Right cardiac atrium (tissue), 5 donors: ENCODE results near the gene UBAC2. TPM values are rescaled to one million over a fixed set of nuclear protein-coding genes. Genes with fewer than 3 reads are reported as not detected.
A peak's percentile ranks its signal among the peaks of the same experiment; 100 is the strongest.
"Not testable (repeated sequence)": the region's sequence is repeated elsewhere in the genome, so short reads cannot be mapped to it uniquely, and the experiment has no call there.

ENCODE experiments used
- ATAC-seq, 2 donors: fragments of 200-7000 bp; cut with Tn5 transposase; one replicate each; pipeline versions ENCODE4 v1.8.0 to v1.9.1; 2020; ENCODE audit warnings: moderate library complexity in 2 of 2, mild to moderate bottlenecking in 1 of 2
- DNase-seq, 3 donors: peaks; one replicate each; pipeline ENCODE4 v3.0.0-alpha.2; 2020
- H3K27ac ChIP-seq: one replicate; pipeline ENCODE4 v1.5.1; 2013; ENCODE audit warnings: mild to moderate bottlenecking, low read length, control low read depth, moderate library complexity
- H3K27me3 ChIP-seq: one replicate; pipeline ENCODE4 v1.6.1; 2013; ENCODE audit not compliant: control insufficient read depth, insufficient read depth
- H3K4me1 ChIP-seq: one replicate; pipeline ENCODE4 v1.6.1; 2013; ENCODE audit warnings: low read length; ENCODE audit not compliant: control insufficient read depth, insufficient read depth
- H3K4me3 ChIP-seq: one replicate; pipeline ENCODE4 v1.5.1; 2013; ENCODE audit warnings: low read length, control low read depth
- H3K9me3 ChIP-seq: one replicate; pipeline ENCODE4 v1.6.1; 2013; ENCODE audit warnings: low read length; ENCODE audit not compliant: control insufficient read depth
- WGBS: extraction: QIAGEN DNeasy Blood & Tissue Kit; methylation state at CpG from one replicate; pipeline ENCODE4 v1.1.7; 2013; 5-methylcytosine and 5-hydroxymethylcytosine counted together
- intact Hi-C, 4 donors: fragments of 100-400 bp; cut with DNase I; formaldehyde crosslinking; loops; one replicate each; pipeline versions ENCODE4 v1.11.0 to v1.14.0; 2022 to 2023
- polyA plus RNA-seq: library from polyadenylated mRNA; stranded (reverse); fragments of 200-250 nt; gene quantifications from one replicate; pipeline ENCODE4 v1.2.3, GENCODE V29; 2013
- total RNA-seq, 4 donors: library from RNA; stranded (reverse); fragmentation: NEBNext Ultra II Directional; extraction: Animal tissue kit (Norgen Biotek cat#: 25700); gene quantifications; one replicate each; pipeline ENCODE4 v1.2.1, GENCODE V29; 2021
- donor health status: healthy with polysubstance abuse.
- donor health status: DM: no; HTN: yes; CAD: no.
- donor health status: DM: no; HTN: no; CAD: no.
- donor health status: DM: no; HTN: yes; CAD: no; lungs with severe emphysema.
- donor health status: DM: yes; HTN: yes; CAD: no.

Gene UBAC2
- total and polyA plus RNA-seq, 5 donors: 41.7 to 52.2 (median 47.6) TPM

- intact Hi-C loops: no loop called here
- Histone ChIP-seq H3K27me3 (no peaks in the 10 kb centered on the region), H3K4me1 (peaks cover 11% of the 10 kb centered on the region), H3K4me3 (no peak overlapping the region), H3K9me3 (no peaks in the 10 kb centered on the region), H3K27ac (no peak overlapping the region)
- WGBS: 95% methylated on average over 22 of the region's 22 CpGs
- ATAC-seq (no peak), DNase-seq (no peak)
These were observed 5.1 kb downstream of the UBAC2 start for GRCh38 chr13:99205621-99206220.

GRCh38 chr13:99206226-99206625 lies 5.6 kb downstream of the UBAC2 start:
- H3K4me3 ChIP-seq: no peak overlapping the region
- WGBS: over 99% methylated on average over 8 of the region's 8 CpGs
- no peak overlapping the region for H3K27ac ChIP-seq
- ATAC-seq: no peak
- intact Hi-C loops: no loop called here
- peaks cover 11% of the 10 kb centered on the region for H3K4me1 ChIP-seq
- no peaks in the 10 kb centered on the region for H3K27me3 ChIP-seq
- no peaks in the 10 kb centered on the region for H3K9me3 ChIP-seq
- DNase-seq: no peak

- ATAC-seq (no peak), DNase-seq (no peak)
- Histone ChIP-seq H3K27me3 (no peaks in the 10 kb centered on the region), H3K27ac (no peak overlapping the region), H3K4me3 (no peak overlapping the region), H3K4me1 (peaks cover 11% of the 10 kb centered on the region), H3K9me3 (no peaks in the 10 kb centered on the region)
- intact Hi-C loops: no loop called here
- 97% methylated on average over 5 of the region's 5 CpGs for WGBS
These were observed 6.2 kb downstream of the UBAC2 start for GRCh38 chr13:99206873-99207272.

GRCh38 chr13:99207511-99207910 lies 6.9 kb downstream of the UBAC2 start:
- ATAC-seq (no peak), DNase-seq (no peak)
- Histone ChIP-seq H3K4me3 (no peak overlapping the region), H3K27ac (no peak overlapping the region), H3K9me3 (no peaks in the 10 kb centered on the region), H3K27me3 (no peaks in the 10 kb centered on the region), H3K4me1 (peaks cover 10% of the 10 kb centered on the region)
- intact Hi-C loops: no loop called here
- WGBS: 95% methylated on average over 7 of the region's 7 CpGs

GRCh38 chr13:99208185-99208584 lies 7.5 kb downstream of the UBAC2 start:
- WGBS: 96% methylated on average over 3 of the region's 3 CpGs
- DNase-seq: no peak
- Histone ChIP-seq H3K4me3 (no peak overlapping the region), H3K9me3 (no peaks in the 10 kb centered on the region), H3K27ac (no peak overlapping the region), H3K4me1 (peaks cover 7% of the 10 kb centered on the region), H3K27me3 (no peaks in the 10 kb centered on the region)
- intact Hi-C loops: no loop called here
- ATAC-seq: no peak

- Histone ChIP-seq H3K27me3 (no peaks in the 10 kb centered on the region), H3K4me3 (no peak overlapping the region), H3K4me1 (peaks cover 7% of the 10 kb centered on the region), H3K27ac (no peak overlapping the region), H3K9me3 (no peaks in the 10 kb centered on the region)
- intact Hi-C loops: no loop called here
- ATAC-seq (peak in 1 of 2 donors; percentile 8), DNase-seq (no peak)
- WGBS: 78% methylated on average over 8 of the region's 8 CpGs
These were observed 8.3 kb downstream of the UBAC2 start for GRCh38 chr13:99208845-99209527.

- ATAC-seq, H3K4me3 ChIP-seq, H3K27ac ChIP-seq, H3K4me1 ChIP-seq, H3K27me3 ChIP-seq, intact Hi-C loops, DNase-seq, H3K9me3 ChIP-seq: not testable (repeated sequence)
- WGBS: 89% methylated on average over 9 of the region's 9 CpGs
These were observed 10.0 kb downstream of the UBAC2 start for GRCh38 chr13:99210627-99211026.

GRCh38 chr13:99211421-99212035 lies 10.9 kb downstream of the UBAC2 start:
- no peak overlapping the region for H3K27ac ChIP-seq
- DNase-seq (no peak), ATAC-seq (no peak)
- intact Hi-C loops: no loop called here
- no peaks in the 10 kb centered on the region for H3K27me3 ChIP-seq
- peaks cover 6% of the 10 kb centered on the region for H3K4me1 ChIP-seq
- WGBS: 96% methylated on average over 5 of the region's 5 CpGs
- no peak overlapping the region for H3K4me3 ChIP-seq
- H3K9me3 ChIP-seq: no peaks in the 10 kb centered on the region

GRCh38 chr13:99214232-99214631 lies 13.6 kb downstream of the UBAC2 start:
- H3K9me3 ChIP-seq: no peaks in the 10 kb centered on the region
- ATAC-seq: no peak
- H3K27me3 ChIP-seq: no peaks in the 10 kb centered on the region
- H3K27ac ChIP-seq: no peak overlapping the region
- no peak for DNase-seq
- H3K4me3 ChIP-seq: no peak overlapping the region
- WGBS: 79% methylated on average over 7 of the region's 7 CpGs
- H3K4me1 ChIP-seq: peaks cover 14% of the 10 kb centered on the region
- intact Hi-C loops: no loop called here

- Histone ChIP-seq H3K4me3 (no peak overlapping the region), H3K27me3 (no peaks in the 10 kb centered on the region), H3K27ac (no peak overlapping the region), H3K9me3 (no peaks in the 10 kb centered on the region), H3K4me1 (peaks cover 14% of the 10 kb centered on the region)
- no peak for ATAC-seq
- no peak for DNase-seq
- intact Hi-C loops: no loop called here
- WGBS: 59% methylated on average over 1 of the region's 1 CpG
These were observed 14.1 kb downstream of the UBAC2 start for GRCh38 chr13:99214731-99215130.

GRCh38 chr13:99215184-99215830 lies 14.7 kb downstream of the UBAC2 start:
- H3K4me3 ChIP-seq: no peak overlapping the region
- ATAC-seq: peak in 1 of 2 donors; percentile 33
- no peak for DNase-seq
- intact Hi-C loops: no loop called here
- no peaks in the 10 kb centered on the region for H3K27me3 ChIP-seq
- no peaks in the 10 kb centered on the region for H3K9me3 ChIP-seq
- WGBS: 74% methylated on average over 15 of the region's 15 CpGs
- peaks cover 14% of the 10 kb centered on the region for H3K4me1 ChIP-seq
- H3K27ac ChIP-seq: peak overlapping the region; percentile 3
